Endothelial cell of umbilical vein (primary cell): Measurements from ENCODE around the gene THOC2. TPM values are rescaled to one million over a fixed set of nuclear protein-coding genes. Genes with fewer than 3 reads are reported as not detected.

Experiments
- BruUV-seq: library from RNA; stranded (reverse); fragments of 400-500 nt; replicated peaks from 2 replicates; lab custom pipeline; 2021; lab: Mats Ljungman, UMichigan
- CTCF ChIA-PET: fragments of 300-600, 350-600 bp; sonication (Branson Sonifier 250); formaldehyde crosslinking; loops from one replicate; lab custom pipeline; 2021; ENCODE audit warnings: antibody characterized with exemption, inconsistent platforms; lab: Charles Lee
- POLR2A ChIA-PET: fragments of 300-600, 350-600 bp; sonication (Branson Sonifier 250); formaldehyde crosslinking; loops from one replicate; lab custom pipeline; 2021; ENCODE audit warnings: antibody characterized with exemption, inconsistent platforms; lab: Charles Lee
- DNase-seq: peaks from one replicate; pipeline ENCODE4 v3.0.0-alpha.2; 2011; ENCODE audit warnings: low read depth, low spot score
- FAIRE-seq: peaks from 2 replicates; lab custom pipeline; 2011; peaks lifted over from hg19 to GRCh38; lab: Jason Lieb, UNC
- H2AFZ ChIP-seq: 2 replicates; pipeline ENCODE4 v1.6.0; 2012; ENCODE audit warnings: low read depth, low read length, control low read depth, inconsistent platforms
- H3K27ac ChIP-seq: 2 replicates; pipeline ENCODE4 v1.5.1; 2011; ENCODE audit warnings: low read depth, mild to moderate bottlenecking, control low read depth, low read length, moderate library complexity; ENCODE audit not compliant: insufficient read depth
- H3K27me3 ChIP-seq, 2 experiments: 2 replicates each; pipeline versions ENCODE4 v1.6.0 to v1.6.1; 2011; ENCODE audit warnings: low read length in 2 of 2, mixed read lengths in 1 of 2; ENCODE audit not compliant: control insufficient read depth in 2 of 2, insufficient read depth in 2 of 2
- H3K36me3 ChIP-seq, 2 experiments: 2 replicates in 1 of 2; 3 replicates in 1 of 2; pipeline ENCODE4 v1.5.1; 2011; ENCODE audit warnings: low read length in 2 of 2, mild to moderate bottlenecking in 1 of 2, moderate library complexity in 1 of 2; ENCODE audit not compliant: control insufficient read depth in 2 of 2, insufficient read depth in 2 of 2; ENCODE audit errors: extremely low read depth in 1 of 2
- H3K4me1 ChIP-seq: 3 replicates; pipeline ENCODE4 v1.5.1; 2011; ENCODE audit warnings: mild to moderate bottlenecking, low read length; ENCODE audit not compliant: control insufficient read depth, insufficient read depth; ENCODE audit errors: extremely low read depth
- H3K4me2 ChIP-seq: 2 replicates; pipeline ENCODE4 v1.6.1; 2011; ENCODE audit warnings: low read length, control low read depth, mixed read lengths; ENCODE audit not compliant: insufficient read depth
- H3K4me3 ChIP-seq, 3 experiments: fragments of 200-600 bp in 1 of 3; sonication (generic), shearing (Covaris generic) in 1 of 3; replicated peaks in 1 of 3; 2 replicates each; pipeline ENCODE4 v1.5.1; 2011 to 2016; ENCODE audit warnings: control low read depth in 3 of 3, low read length in 3 of 3, mild to moderate bottlenecking in 2 of 3, inconsistent platforms in 1 of 3, low read depth in 1 of 3, moderate library complexity in 1 of 3; ENCODE audit not compliant: insufficient read depth in 1 of 3
- H3K79me2 ChIP-seq: 2 replicates; pipeline ENCODE4 v1.6.0; 2012; ENCODE audit warnings: low read length, inconsistent platforms; ENCODE audit not compliant: control insufficient read depth, insufficient read depth
- H3K9ac ChIP-seq: replicated peaks from 2 replicates; pipeline ENCODE3; 2011; ENCODE audit warnings: low read length, control low read depth; ENCODE audit not compliant: insufficient read depth; ENCODE audit errors: extremely low read depth
- H3K9me1 ChIP-seq: replicated peaks from 3 replicates; pipeline ENCODE4 v1.6.0; 2011; ENCODE audit warnings: mild to moderate bottlenecking, low read length; ENCODE audit not compliant: control insufficient read depth, insufficient read depth; ENCODE audit errors: extremely low read depth
- H3K9me3 ChIP-seq: replicated peaks from 2 replicates; pipeline ENCODE4 v1.5.1; 2012; ENCODE audit warnings: low read length, inconsistent platforms; ENCODE audit not compliant: control insufficient read depth, insufficient read depth
- H4K20me1 ChIP-seq: replicated peaks from 2 replicates; pipeline ENCODE3; 2011; ENCODE audit warnings: mild to moderate bottlenecking, low read length; ENCODE audit not compliant: control insufficient read depth, insufficient read depth; ENCODE audit errors: extremely low read depth
- CTCF ChIP-seq, 2 donors: IDR thresholded peaks; 1 replicate in 1 of 2; 2 replicates in 1 of 2; pipeline ENCODE4 v1.5.1; 2011; ENCODE audit warnings: low read length in 2 of 2, mild to moderate bottlenecking in 2 of 2, moderate library complexity in 2 of 2, control low read depth in 1 of 2, inconsistent platforms in 1 of 2, low read depth in 1 of 2; ENCODE audit not compliant: insufficient read depth in 1 of 2; ENCODE audit errors: extremely low read depth in 1 of 2
- EZH2 ChIP-seq: IDR thresholded peaks from 2 replicates; pipeline ENCODE4 v1.6.1; 2012; ENCODE audit warnings: borderline replicate concordance, low read depth, mild to moderate bottlenecking, moderate library complexity, low read length, inconsistent platforms; ENCODE audit not compliant: severe bottlenecking
- FOS ChIP-seq: IDR thresholded peaks from 2 replicates; pipeline ENCODE4 v1.6.1; 2011; ENCODE audit warnings: mild to moderate bottlenecking, low read length, moderate library complexity, borderline replicate concordance; ENCODE audit not compliant: insufficient read depth
- GATA2 ChIP-seq: IDR thresholded peaks from 2 replicates; pipeline ENCODE4 v1.7.0; 2011; ENCODE audit warnings: low read depth, mild to moderate bottlenecking, moderate library complexity, mixed read lengths, low read length; ENCODE audit not compliant: insufficient read length, insufficient read depth
- JUN ChIP-seq: IDR thresholded peaks from 2 replicates; pipeline ENCODE4 v1.6.1; 2011; ENCODE audit warnings: borderline replicate concordance, low read depth; ENCODE audit not compliant: insufficient read length, insufficient read depth
- MAX ChIP-seq: IDR thresholded peaks from 2 replicates; pipeline ENCODE4 v1.6.1; 2011; ENCODE audit not compliant: insufficient read depth, insufficient read length
- MYC ChIP-seq: IDR thresholded peaks from one replicate; pipeline ENCODE4 v1.6.1; 2011; ENCODE audit warnings: mild to moderate bottlenecking, low read depth, low read length
- POLR2A ChIP-seq: IDR thresholded peaks from 2 replicates; pipeline ENCODE4 v1.6.1; 2012; ENCODE audit warnings: low read depth, mild to moderate bottlenecking, control low read depth, low read length
- POLR2AphosphoS5 ChIP-seq: IDR thresholded peaks from 2 replicates; pipeline ENCODE4 v1.6.1; 2012; ENCODE audit warnings: low read depth, mild to moderate bottlenecking, control low read depth, low read length, moderate library complexity; ENCODE audit not compliant: insufficient read depth
- dilution Hi-C: fragments of 300-500 bp; cut with MboI; formaldehyde crosslinking; loops from one replicate; pipeline ENCODE4 v1.15.0; 2019; ENCODE audit warnings: low sequenced_read_pairs; ENCODE audit not compliant: extremely low pct_ligation_motif_present
- intact Hi-C: fragments of 100-400 bp; cut with micrococcal nuclease; formaldehyde crosslinking; loops from one replicate; pipeline ENCODE4 v1.10.0; 2022
- polyA plus RNA-seq, 4 experiments: library from polyadenylated mRNA; depleted of rRNA in 3 of 4; stranded (reverse) in 3 of 4; unstranded in 1 of 4; fragments of >200 nt; gene quantifications; 2 replicates each; pipeline versions ENCODE4 v1.2.1 to v1.2.3, GENCODE V29; 2011 to 2012; ENCODE audit warnings: missing spikeins in 1 of 4
- total RNA-seq: library from RNA; stranded (reverse); gene quantifications from 2 replicates; pipeline ENCODE4 v1.2.3, GENCODE V29; 2021

THOC2 gene
- total and polyA plus RNA-seq, 2 donors (not counting 3 experiments of a cell fraction or from before 2014, with no cell fraction given) = 26.0 to 72.9 TPM

DNA sequence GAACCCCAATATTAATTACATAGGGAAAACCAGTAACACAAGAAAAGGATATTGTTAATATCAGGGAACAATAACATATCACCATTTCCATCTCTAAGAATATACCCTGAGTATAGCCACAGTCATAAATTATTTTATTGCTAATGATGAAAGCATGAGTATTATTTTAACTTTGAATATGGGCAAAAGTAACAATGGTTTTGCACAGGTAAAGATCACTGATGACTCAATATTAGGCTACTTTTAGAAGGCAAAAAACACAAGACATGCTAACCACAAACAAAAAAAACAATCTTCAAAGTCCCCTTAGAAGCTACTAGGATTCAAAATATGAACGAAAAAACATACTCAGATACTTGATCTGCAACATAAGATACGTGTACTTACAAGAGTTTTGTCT, 36.5 kb downstream of the THOC2 start:
- Histone ChIP-seq H3K9me1 (no peaks in the 10 kb centered on the region), H3K27me3 (no peaks in the 10 kb centered on the region), H3K79me2 (peaks cover 2% of the 10 kb centered on the region), H4K20me1 (no peaks in the 10 kb centered on the region), H3K4me2 (no peak overlapping the region), H2AFZ (no peak overlapping the region), H3K9me3 (no peaks in the 10 kb centered on the region), H3K27ac (no peak overlapping the region), H3K4me3 (no peak overlapping the region), H3K36me3 (no peaks in the 10 kb centered on the region), H3K9ac (no peak overlapping the region), H3K4me1 (no peaks in the 10 kb centered on the region)
- ChIA-PET CTCF (no interaction called here), POLR2A (no interaction called here)
- TF ChIP-seq MYC = no peak
- TF ChIP-seq GATA2 = no peak
- TF ChIP-seq POLR2A = no peak
- TF ChIP-seq FOS = no peak
- no peak for TF ChIP-seq POLR2AphosphoS5
- dilution Hi-C loops = no loop called here
- intact Hi-C loops = no loop called here
- DNase-seq (no peak), FAIRE-seq (no peak)
- BruUV-seq = no TSS peak

DNA sequence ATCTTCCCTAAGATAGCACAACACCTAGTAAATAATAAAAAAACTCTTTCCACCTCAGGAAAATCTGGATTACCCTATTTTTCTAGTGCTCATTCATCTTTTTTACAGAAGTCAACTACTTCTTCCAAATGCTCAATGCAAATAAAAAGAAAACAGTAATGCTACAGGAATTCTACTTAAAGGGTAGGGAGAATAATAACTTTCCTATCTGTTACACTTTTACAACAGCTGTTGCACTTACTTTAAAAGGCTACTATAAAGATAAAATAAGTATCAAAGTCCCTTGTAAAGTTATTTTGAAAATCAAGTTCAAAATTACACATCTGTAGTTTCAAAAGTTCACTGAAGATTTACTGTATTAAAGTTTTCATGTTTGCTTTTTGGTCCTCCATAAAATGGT, 37.6 kb downstream of the THOC2 start:
- Histone ChIP-seq H3K4me1 (no peaks in the 10 kb centered on the region), H3K9me3 (no peaks in the 10 kb centered on the region), H3K27ac (no peak overlapping the region), H3K79me2 (no peaks in the 10 kb centered on the region), H3K9ac (no peak overlapping the region), H3K4me3 (no peak overlapping the region), H3K4me2 (no peak overlapping the region), H3K27me3 (no peaks in the 10 kb centered on the region), H3K36me3 (no peaks in the 10 kb centered on the region), H3K9me1 (no peaks in the 10 kb centered on the region), H2AFZ (no peak overlapping the region), H4K20me1 (no peaks in the 10 kb centered on the region)
- intact Hi-C loops = no loop called here
- no TSS peak for BruUV-seq
- TF ChIP-seq MAX = no peak
- TF ChIP-seq FOS = no peak
- no peak for TF ChIP-seq CTCF (IDR thresholded peaks at IDR 0.05; ENCODE audit: extremely low read depth in 1 of 2, insufficient read depth in 1 of 2, low read depth in 1 of 2, low read length in 2 of 2)
- TF ChIP-seq POLR2A = no peak
- no peak for TF ChIP-seq JUN
- TF ChIP-seq EZH2 = no peak
- TF ChIP-seq POLR2AphosphoS5 = no peak
- no peak for TF ChIP-seq GATA2
- no peak for TF ChIP-seq MYC
- dilution Hi-C loops = no loop called here
- CTCF ChIA-PET = no interaction called here
- FAIRE-seq = no peak
- POLR2A ChIA-PET = no interaction called here
- no peak for DNase-seq
